ENCODE measurements around the gene SOCS7. TPM values are rescaled to one million over a fixed set of nuclear protein-coding genes. Genes with fewer than 3 reads are reported as not detected.

Gene SOCS7
- polyA plus RNA-seq, 1 experiment: 5.8 TPM

DNA sequence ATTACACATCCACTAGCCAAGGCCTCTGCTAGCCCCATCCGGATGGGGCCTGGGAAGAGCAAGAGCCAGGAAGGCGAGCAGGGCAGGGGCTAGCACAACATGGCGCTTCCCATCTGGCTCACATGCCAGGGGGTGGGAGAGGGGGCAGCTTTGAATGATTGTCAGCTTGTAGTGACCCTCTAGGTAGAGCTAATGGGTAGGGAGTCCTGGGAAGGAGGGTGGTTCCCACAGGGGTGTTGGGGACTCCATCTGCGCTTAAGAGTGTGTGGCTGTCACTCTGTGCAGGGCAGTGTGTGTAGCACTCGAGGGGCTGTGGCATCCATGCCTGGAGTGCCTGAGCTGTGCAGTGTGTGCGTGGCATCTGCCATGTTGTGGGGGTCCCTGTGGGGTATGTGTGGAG lies 101.1 kb downstream of the SOCS7 start:
- TF ChIP-seq, protein P1, sequence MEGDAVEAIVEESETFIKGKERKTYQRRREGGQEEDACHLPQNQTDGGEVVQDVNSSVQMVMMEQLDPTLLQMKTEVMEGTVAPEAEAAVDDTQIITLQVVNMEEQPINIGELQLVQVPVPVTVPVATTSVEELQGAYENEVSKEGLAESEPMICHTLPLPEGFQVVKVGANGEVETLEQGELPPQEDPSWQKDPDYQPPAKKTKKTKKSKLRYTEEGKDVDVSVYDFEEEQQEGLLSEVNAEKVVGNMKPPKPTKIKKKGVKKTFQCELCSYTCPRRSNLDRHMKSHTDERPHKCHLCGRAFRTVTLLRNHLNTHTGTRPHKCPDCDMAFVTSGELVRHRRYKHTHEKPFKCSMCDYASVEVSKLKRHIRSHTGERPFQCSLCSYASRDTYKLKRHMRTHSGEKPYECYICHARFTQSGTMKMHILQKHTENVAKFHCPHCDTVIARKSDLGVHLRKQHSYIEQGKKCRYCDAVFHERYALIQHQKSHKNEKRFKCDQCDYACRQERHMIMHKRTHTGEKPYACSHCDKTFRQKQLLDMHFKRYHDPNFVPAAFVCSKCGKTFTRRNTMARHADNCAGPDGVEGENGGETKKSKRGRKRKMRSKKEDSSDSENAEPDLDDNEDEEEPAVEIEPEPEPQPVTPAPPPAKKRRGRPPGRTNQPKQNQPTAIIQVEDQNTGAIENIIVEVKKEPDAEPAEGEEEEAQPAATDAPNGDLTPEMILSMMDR (IDR thresholded peaks at IDR 0.05; ENCODE audit: low read depth, low read length): no peak
- H3K27ac ChIP-seq (ENCODE audit: low read depth, low read length): peak overlapping the region; percentile 99
- DNase-seq (ENCODE audit: low read depth, low spot score): no peak
- ChIA-PET CTCF (interaction anchor here (1.6 kb wide), 1 partner anchor 29 kb away, joined by 5 read pairs; no protein-coding TSS in a partner anchor), POLR2A (interaction anchor here (1.3 to 3.7 kb wide), 4 partner anchors 11 to 26 kb away, joined by 3 to 41 read pairs (median 9); no protein-coding TSS in a partner anchor)
- H3K27me3 ChIP-seq (ENCODE audit: control insufficient read depth, insufficient read depth, low read length): no peaks in the 10 kb centered on the region
- no peak overlapping the region for H3K4me3 ChIP-seq (ENCODE audit: low read depth, low read length)
- H3K9me3 ChIP-seq (ENCODE audit: control insufficient read depth, insufficient read depth, low read length): no peaks in the 10 kb centered on the region

- Histone ChIP-seq H3K27me3 (ENCODE audit: control insufficient read depth, insufficient read depth, low read length) (no peaks in the 10 kb centered on the region), H3K9me3 (ENCODE audit: control insufficient read depth, insufficient read depth, low read length) (no peaks in the 10 kb centered on the region), H3K27ac (ENCODE audit: low read depth, low read length) (peak overlapping the region; percentile 39), H3K4me3 (ENCODE audit: low read depth, low read length) (peak overlapping the region; percentile 74)
- DNase-seq (ENCODE audit: low read depth, low spot score): no peak
- CTCF ChIA-PET: interaction anchor here (1.4 kb wide), 1 partner anchor 11 kb away, joined by 4 read pairs; no protein-coding TSS in a partner anchor
- POLR2A ChIA-PET: interaction anchor here (0.6 to 3.0 kb wide), 3 partner anchors 8 to 21 kb away, joined by 4 to 23 read pairs (median 8); no protein-coding TSS in a partner anchor
- TF ChIP-seq, protein P1 (IDR thresholded peaks at IDR 0.05; ENCODE audit: low read depth, low read length): no peak
These were observed 102.3 kb downstream of the SOCS7 start for GRCh38 chr17:38453951-38454421.

GRCh38 chr17:38454532-38454931 lies 102.9 kb downstream of the SOCS7 start:
- TF ChIP-seq, protein P1 (IDR thresholded peaks at IDR 0.05; ENCODE audit: low read depth, low read length): no peak
- no peaks in the 10 kb centered on the region for H3K27me3 ChIP-seq (ENCODE audit: control insufficient read depth, insufficient read depth, low read length)
- no peaks in the 10 kb centered on the region for H3K9me3 ChIP-seq (ENCODE audit: control insufficient read depth, insufficient read depth, low read length)
- POLR2A ChIA-PET: interaction anchor here (0.6 to 3.0 kb wide), 3 partner anchors 9 to 21 kb away, joined by 4 to 23 read pairs (median 8); no protein-coding TSS in a partner anchor
- DNase-seq (ENCODE audit: low read depth, low spot score): no peak
- H3K4me3 ChIP-seq (ENCODE audit: low read depth, low read length): peak overlapping the region; percentile 74
- H3K27ac ChIP-seq (ENCODE audit: low read depth, low read length): peak overlapping the region; percentile 52
- CTCF ChIA-PET: interaction anchor here (1.4 kb wide), 1 partner anchor 11 kb away, joined by 4 read pairs; no protein-coding TSS in a partner anchor

Other genes starting within 250 kb of the SOCS7 start
- not detected in 2 replicates for gene TBC1D3E, start 223.9 kb upstream of the SOCS7 start, polyA plus RNA-seq (2011; rRNA removed)
- not detected in 2 replicates for gene TBC1D3, start 159.3 kb upstream of the SOCS7 start, polyA plus RNA-seq (2011; rRNA removed)
- gene MRPL45, start 54.7 kb upstream of the SOCS7 start, polyA plus RNA-seq (2011; rRNA removed): 78.1 and 86.0 TPM in 2 replicates
- not detected in 2 replicates for gene GPR179, start 7.9 kb upstream of the SOCS7 start, polyA plus RNA-seq (2011; rRNA removed)
- 14.1 and 19.3 TPM in 2 replicates for gene ARHGAP23, start 76.6 kb downstream of the SOCS7 start, polyA plus RNA-seq (2011; rRNA removed)

Data from AG04450 (cell line).